GM23338 (cell line): Measurements from ENCODE around the gene CFDP1.

Experiments
- CREB1 ChIP-seq: fragments of 250-450 bp; sonication (Bioruptor Pico); IDR thresholded peaks from 2 replicates; pipeline ENCODE4 v1.5.0; 2020; ENCODE audit warnings: low read depth, mild to moderate bottlenecking, moderate library complexity
- CTCF ChIP-seq, 2 experiments: fragments of 200-600 bp in 1 of 2; sonication (generic) in 1 of 2; conservative IDR thresholded peaks; 2 replicates each; pipeline versions ENCODE4 v1.5.1 to v1.6.1; 2016 to 2017; ENCODE audit warnings: antibody characterized with exemption in 2 of 2, low read depth in 2 of 2, mild to moderate bottlenecking in 2 of 2, moderate library complexity in 1 of 2
- ETS1 ChIP-seq: IDR thresholded peaks from 2 replicates; pipeline ENCODE4 v1.6.1; 2016; ENCODE audit warnings: antibody characterized with exemption
- EZH2 ChIP-seq: fragments of 200-600 bp; sonication (generic); IDR thresholded peaks from one replicate; pipeline ENCODE4 v1.8.0; 2017; ENCODE audit warnings: antibody characterized with exemption, mild to moderate bottlenecking, low read depth; ENCODE audit not compliant: unreplicated experiment
- EZH2phosphoT487 ChIP-seq: fragments of 200-600 bp; sonication (generic); IDR thresholded peaks from one replicate; pipeline ENCODE4 v1.8.1; 2018; ENCODE audit warnings: antibody characterized with exemption; ENCODE audit not compliant: unreplicated experiment
- JUNB ChIP-seq: IDR thresholded peaks from one replicate; pipeline ENCODE4 v1.6.1; 2016; ENCODE audit warnings: antibody characterized with exemption; ENCODE audit not compliant: unreplicated experiment
- POLR2AphosphoS5 ChIP-seq: IDR thresholded peaks from 2 replicates; pipeline ENCODE4 v1.6.1; 2016; ENCODE audit warnings: antibody characterized with exemption, low read depth
- ZNF462 ChIP-seq: fragments of 250-450 bp; sonication (Bioruptor Pico); IDR thresholded peaks from 2 replicates; pipeline ENCODE4 v1.5.0; 2020; ENCODE audit warnings: mild to moderate bottlenecking, moderate library complexity

- no peak for TF ChIP-seq CTCF (conservative IDR thresholded peaks at IDR 0.05; ENCODE audit: low read depth in 2 of 2)
- TF ChIP-seq EZH2 = no peak
- no peak for TF ChIP-seq CREB1 (CRISPR knock-in tag)
- no peak for TF ChIP-seq EZH2phosphoT487
- TF ChIP-seq POLR2AphosphoS5 = no peak
- TF ChIP-seq ETS1 = no peak
- TF ChIP-seq ZNF462 = no peak
- TF ChIP-seq JUNB = no peak
Observed at GRCh38 chr16:75271441-75272096, 161.7 kb downstream of the CFDP1 start.
